GM15510 (cell line): ENCODE results near the gene FMO3.

Experiments
- POLR2A ChIP-seq: IDR thresholded peaks from 3 replicates; pipeline ENCODE4 v1.6.1; 2011; ENCODE audit warnings: borderline replicate concordance; ENCODE audit not compliant: insufficient read length; ENCODE audit errors: extremely low read depth

The FMO3 gene

GRCh38 chr1:171090604-171091003, at the start of gene FMO3:
TSS of gene FMO3 (plus strand) at chr1:171090905. CDS start at chr1:171092659, 1,754 bp downstream.
- TF ChIP-seq POLR2A, result no peak

DNA sequence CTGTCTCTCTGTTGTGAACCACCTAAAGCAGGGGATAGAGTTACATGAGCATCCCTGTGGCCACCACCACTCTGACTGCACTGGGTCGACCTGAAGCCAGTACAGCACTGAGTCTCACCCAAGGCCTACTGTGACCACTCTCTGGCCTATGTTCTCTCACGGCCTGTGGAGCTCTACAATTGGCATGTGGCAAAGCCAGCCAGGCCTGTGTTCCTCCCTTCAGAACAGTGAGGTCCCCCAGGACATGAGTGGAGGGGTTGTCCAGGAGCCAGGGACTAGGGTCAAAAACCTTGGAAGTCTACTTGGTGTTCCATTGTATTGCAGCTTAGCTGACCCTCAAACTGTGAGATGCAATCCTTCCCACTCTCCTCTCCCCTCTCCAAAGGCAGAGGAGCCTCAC, 42.7 kb upstream of the FMO3 start:
- no peak for TF ChIP-seq POLR2A

- TF ChIP-seq POLR2A, result no peak
These were observed 37.7 kb upstream of the FMO3 start for GRCh38 chr1:171052977-171053376.

DNA sequence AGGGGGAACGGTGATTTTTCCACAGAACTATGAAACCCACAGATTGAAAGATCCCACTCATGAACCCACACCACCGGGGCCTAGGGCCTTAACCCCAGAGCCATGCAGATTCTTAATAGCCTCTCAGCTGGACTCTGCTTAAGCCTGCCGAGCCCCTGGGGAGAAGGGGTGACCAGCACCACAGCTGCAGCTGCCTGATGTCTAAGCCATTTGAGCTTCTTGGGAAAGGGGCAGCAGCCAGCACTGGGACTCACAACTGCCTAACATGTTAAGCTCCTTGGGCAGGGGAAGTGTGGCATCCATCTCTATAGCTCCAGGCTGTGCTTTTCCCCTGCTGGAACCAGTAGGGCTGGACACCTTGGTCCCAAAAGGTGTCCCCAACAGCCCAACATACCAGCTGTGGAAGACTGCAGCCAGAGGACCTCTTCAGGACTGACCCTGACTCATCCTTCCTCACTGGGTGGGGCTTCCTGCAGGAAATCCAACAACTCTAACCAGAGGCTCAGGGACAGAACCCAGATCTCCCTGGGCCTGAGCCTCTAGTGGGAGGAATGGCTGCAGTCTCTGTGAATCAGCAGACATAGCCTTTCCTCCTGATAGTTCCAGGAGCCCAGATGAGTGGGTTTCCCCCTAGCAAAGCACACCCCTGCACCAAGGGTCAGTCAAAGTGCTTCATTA, 34.6 kb upstream of the FMO3 start:
- no peak for TF ChIP-seq POLR2A

GRCh38 chr1:171061425-171062143, 29.1 kb upstream of the FMO3 start:
- TF ChIP-seq POLR2A, result no peak

- no peak for TF ChIP-seq POLR2A
These were observed 27.8 kb upstream of the FMO3 start for GRCh38 chr1:171062902-171063301.

GRCh38 chr1:171075041-171075440, 15.7 kb upstream of the FMO3 start:
- TF ChIP-seq POLR2A, result no peak

GRCh38 chr1:171081314-171081753, 9.4 kb upstream of the FMO3 start:
- no peak for TF ChIP-seq POLR2A

DNA sequence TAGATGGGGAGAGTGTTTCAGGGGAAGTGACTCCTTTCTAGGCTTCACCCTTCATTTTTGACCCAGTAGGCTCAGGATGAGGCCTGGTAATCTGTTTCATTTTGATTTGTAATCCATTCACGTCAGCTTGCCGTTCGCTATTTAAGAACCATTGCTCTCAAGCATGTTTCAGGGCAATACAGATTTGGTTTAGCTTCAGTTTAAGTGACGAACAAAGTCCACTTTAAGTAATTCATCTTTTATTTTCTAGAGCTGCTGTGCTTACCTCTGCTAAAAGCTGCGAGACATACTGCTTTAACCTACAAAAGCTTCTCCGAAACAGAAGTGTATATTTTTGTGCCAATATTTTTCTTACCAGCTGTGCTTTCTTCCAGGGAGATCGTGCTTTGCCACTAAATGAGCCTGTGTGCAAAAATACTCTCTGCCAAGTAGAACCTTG, 8.9 kb upstream of the FMO3 start:
- no peak for TF ChIP-seq POLR2A

GRCh38 chr1:171082606-171083005, 8.1 kb upstream of the FMO3 start:
- TF ChIP-seq POLR2A, result no peak

GRCh38 chr1:171083222-171083621, 7.5 kb upstream of the FMO3 start:
- TF ChIP-seq POLR2A, result no peak

GRCh38 chr1:171084091-171084490, 6.6 kb upstream of the FMO3 start:
- TF ChIP-seq POLR2A, result no peak

DNA sequence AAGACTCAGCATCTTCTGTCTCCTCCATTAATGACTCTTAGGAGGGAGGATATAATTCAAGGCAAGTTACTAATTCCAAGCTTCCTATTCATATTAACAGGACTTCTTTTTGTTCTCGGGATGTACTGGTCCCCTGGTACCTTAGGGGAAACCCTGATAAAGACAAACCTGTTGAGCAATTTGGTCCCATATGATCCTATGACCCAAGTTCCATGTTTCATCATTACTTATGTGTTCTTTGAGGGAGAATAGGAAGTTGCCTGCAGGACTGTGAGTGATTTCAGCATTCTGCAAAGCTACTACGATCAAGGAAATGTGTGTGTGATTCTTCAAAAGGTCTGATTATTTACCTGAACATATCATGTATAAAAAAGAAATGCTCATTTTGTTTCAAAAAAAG, 5.8 kb upstream of the FMO3 start:
- no peak for TF ChIP-seq POLR2A

DNA sequence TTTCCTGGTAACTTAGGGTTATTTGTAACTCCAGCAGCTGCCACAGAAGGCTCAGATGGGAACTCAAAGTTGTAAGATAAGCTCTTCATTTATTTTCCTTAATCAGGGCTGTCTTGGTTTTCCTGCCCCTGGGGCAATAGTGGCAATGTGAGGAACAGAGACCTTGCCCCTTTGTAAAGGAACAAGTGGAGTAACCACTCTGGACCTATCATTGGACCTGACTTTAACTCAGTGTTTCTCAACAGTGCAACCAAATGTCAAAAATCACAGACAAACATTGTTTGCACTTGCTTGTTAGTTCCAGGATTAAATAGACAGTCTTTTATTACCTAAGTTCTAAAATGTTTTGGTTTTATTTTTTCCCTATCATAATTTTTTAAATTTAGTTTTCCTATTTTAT, 2.8 kb upstream of the FMO3 start:
- no peak for TF ChIP-seq POLR2A

GRCh38 chr1:171103862-171104261, 13.2 kb downstream of the FMO3 start:
- TF ChIP-seq POLR2A, result no peak
